Heart left ventricle (tissue), 13 donors: Measurements from ENCODE around the gene OTOGL.

Experiments used
- POLR2A ChIP-seq, 2 donors: fragments of 450-650 bp; IDR thresholded peaks; one replicate each; pipeline ENCODE4 v1.6.1; 2017; ENCODE audit warnings: antibody characterized with exemption in 2 of 2, mild to moderate bottlenecking in 2 of 2, moderate library complexity in 2 of 2
- TF ChIP-seq, protein P1 (sequence below), 12 donors: fragments of 200-600 bp; sonication (generic) in 4 of 12; IDR thresholded peaks; one replicate each; pipeline versions ENCODE4 v1.5.0 to v1.8.0; 2018 to 2022; ENCODE audit warnings: antibody characterized with exemption in 12 of 12, mild to moderate bottlenecking in 5 of 12
- donor health status: ischemic (EF 13 %, LVEDD 7.1; RV severe dilation, severe dysfunction).
- donor health status: DM: no; HTN: yes; CAD: no.
- donor health status: DM: no; HTN: no; CAD: no.
- donor health status: ischemic (EF 25% LVEDD 6.9; RV normal size, moderate dysfunction).
- donor health status: ischemic (EF 25% LVEDD 5.7; RV mildly dilated, moderate dysfunction).
- donor health status: ischemic (EF 35%, LVEDD 5.7; RV mildly dilated, moderate dysfunction).
- donor health status: nonischemic (EF 11% LVEDD 7.7; RV severe dilation, severe dysfunction).
- donor health status: DM: yes; HTN: yes; CAD: no.
- donor health status: PGD.
- donor health status: ischemic (EF 29% LVEDD 5.4; RV normal size, mild dysfunction).
- donor health status: nonischemic (EF 23%, LVEDD 6.1; RV moderate dilation, normal function).

DNA sequence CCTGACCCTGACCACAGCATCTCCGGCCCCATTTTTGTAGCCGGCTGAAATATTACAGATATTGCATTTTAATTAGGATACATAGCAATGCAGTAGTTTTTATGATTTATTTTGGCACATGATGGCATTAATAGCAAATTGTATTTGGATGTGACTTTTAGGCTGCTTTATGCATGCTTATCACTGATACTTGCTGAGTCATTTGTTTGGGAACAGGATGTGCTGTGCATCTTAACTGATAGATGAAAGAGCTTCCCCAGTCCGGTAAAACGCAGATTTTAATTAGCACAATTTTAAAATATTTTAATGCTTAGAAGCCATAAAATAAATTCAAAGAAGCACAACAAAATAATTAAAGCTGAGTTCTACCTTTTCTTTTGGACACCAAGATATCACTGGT is 90.7 kb downstream of the OTOGL start:
- TF ChIP-seq, protein P1, sequence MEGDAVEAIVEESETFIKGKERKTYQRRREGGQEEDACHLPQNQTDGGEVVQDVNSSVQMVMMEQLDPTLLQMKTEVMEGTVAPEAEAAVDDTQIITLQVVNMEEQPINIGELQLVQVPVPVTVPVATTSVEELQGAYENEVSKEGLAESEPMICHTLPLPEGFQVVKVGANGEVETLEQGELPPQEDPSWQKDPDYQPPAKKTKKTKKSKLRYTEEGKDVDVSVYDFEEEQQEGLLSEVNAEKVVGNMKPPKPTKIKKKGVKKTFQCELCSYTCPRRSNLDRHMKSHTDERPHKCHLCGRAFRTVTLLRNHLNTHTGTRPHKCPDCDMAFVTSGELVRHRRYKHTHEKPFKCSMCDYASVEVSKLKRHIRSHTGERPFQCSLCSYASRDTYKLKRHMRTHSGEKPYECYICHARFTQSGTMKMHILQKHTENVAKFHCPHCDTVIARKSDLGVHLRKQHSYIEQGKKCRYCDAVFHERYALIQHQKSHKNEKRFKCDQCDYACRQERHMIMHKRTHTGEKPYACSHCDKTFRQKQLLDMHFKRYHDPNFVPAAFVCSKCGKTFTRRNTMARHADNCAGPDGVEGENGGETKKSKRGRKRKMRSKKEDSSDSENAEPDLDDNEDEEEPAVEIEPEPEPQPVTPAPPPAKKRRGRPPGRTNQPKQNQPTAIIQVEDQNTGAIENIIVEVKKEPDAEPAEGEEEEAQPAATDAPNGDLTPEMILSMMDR (IDR thresholded peaks at IDR 0.05), result no peak
- no peak for TF ChIP-seq POLR2A (IDR thresholded peaks at IDR 0.05)
